Stimulated activated CD4-positive, alpha-beta T cell treated with anti-CD3 and anti-CD28 coated beads, TNF-alpha, amount 100 ng/mL, for 48 hours (primary cell): Measurements from ENCODE around the gene WDR4.
"Not testable (repeated sequence)": the region's sequence is repeated elsewhere in the genome, so short reads cannot be mapped to it uniquely, and the experiment has no call there.

Experiments
- DNase-seq, 3 donors: peaks; one replicate each; pipeline ENCODE4 v3.0.0-alpha.2; 2020; ENCODE audit warnings: low read depth in 3 of 3

The WDR4 gene

GRCh38 chr21:42815217-42815616 is 64.1 kb downstream of the WDR4 start:
- no peak for DNase-seq

GRCh38 chr21:42812528-42813241 is 66.7 kb downstream of the WDR4 start:
- DNase-seq, result not testable (repeated sequence)

- no peak for DNase-seq
Observed at GRCh38 chr21:42811960-42812359, 67.4 kb downstream of the WDR4 start.

GRCh38 chr21:42809577-42810475 is 69.5 kb downstream of the WDR4 start:
- DNase-seq, result no peak

GRCh38 chr21:42809171-42809570 is 70.2 kb downstream of the WDR4 start:
- no peak for DNase-seq

- DNase-seq, result no peak
Observed at GRCh38 chr21:42807938-42808613, 71.3 kb downstream of the WDR4 start.

- DNase-seq, result not testable (repeated sequence)
Observed at GRCh38 chr21:42807293-42807895, 71.9 kb downstream of the WDR4 start.

GRCh38 chr21:42806509-42807140 is 72.7 kb downstream of the WDR4 start:
- no peak for DNase-seq

- DNase-seq, result not testable (repeated sequence)
Observed at GRCh38 chr21:42801616-42802015, 77.7 kb downstream of the WDR4 start.

- DNase-seq, result no peak
Observed at GRCh38 chr21:42799948-42800347, 79.4 kb downstream of the WDR4 start.

- DNase-seq, result peak in 1 of 3 donors; percentile 3
Observed at GRCh38 chr21:42799516-42799915, 79.8 kb downstream of the WDR4 start.
